ENCODE results near the gene CKS1B. TPM values are rescaled to one million over a fixed set of nuclear protein-coding genes. Genes with fewer than 3 reads are reported as not detected.
A peak's percentile ranks its signal among the peaks of the same experiment; 100 is the strongest.

CKS1B gene
- total RNA-seq, 2 donors from 2014 or later: 145 to 229 TPM

DNA sequence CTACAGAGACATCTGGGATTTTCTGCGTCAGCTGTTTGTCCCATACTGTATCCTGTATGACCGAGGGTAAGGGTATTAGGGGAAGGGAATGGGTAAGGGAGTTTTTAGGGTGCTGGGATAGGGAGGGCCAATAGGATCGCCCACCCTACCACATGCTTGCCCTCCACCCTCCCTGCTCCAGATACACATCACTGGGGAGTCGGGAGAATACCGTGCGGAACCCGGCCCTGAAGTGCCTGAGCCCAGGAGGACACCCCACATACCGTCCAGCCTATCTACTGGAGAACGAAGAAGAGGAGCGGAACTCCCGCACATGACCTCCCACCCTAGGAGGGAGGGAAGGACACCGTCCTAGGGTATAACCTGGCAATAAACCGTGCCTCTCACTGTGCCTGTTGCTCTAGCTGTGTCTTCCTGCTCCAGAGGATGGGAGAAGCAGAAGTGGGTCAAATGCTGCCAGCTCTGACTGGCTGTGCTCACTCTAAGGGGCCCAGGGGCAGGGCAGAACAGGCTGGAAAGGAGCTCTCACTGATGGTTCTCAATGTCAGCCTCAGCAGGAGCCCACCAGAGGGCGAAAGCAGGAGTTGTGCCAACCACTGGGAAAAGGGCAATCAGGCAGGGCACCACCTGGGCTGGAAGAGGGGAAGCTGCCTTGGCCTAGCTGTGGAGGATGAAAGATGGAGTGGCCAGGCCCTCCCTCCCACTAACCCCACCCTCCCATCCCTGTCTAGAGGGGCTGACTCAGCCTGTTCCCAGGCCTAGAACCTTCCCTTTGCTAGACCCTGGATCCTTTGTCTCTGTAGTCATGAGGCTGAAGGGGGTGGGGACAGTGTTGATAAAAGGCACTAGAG lies 18.5 kb downstream of the CKS1B start:
- DNase-seq: peak; percentile 73
- no peaks in the 10 kb centered on the region for H3K9me3 Mint-ChIP-seq
- peaks cover 23% of the 10 kb centered on the region for H3K36me3 Mint-ChIP-seq (ENCODE audit: low read depth)
- H3K27me3 Mint-ChIP-seq (ENCODE audit: insufficient read depth): peaks cover 3% of the 10 kb centered on the region
- Histone ChIP-seq H3K27me3 (ENCODE audit: control insufficient read depth, insufficient read depth, low read length, poor library complexity, severe bottlenecking) (no peaks in the 10 kb centered on the region), H3K27ac (ENCODE audit: low read depth, low read length) (peak overlapping the region; percentile 18), H3K9ac (ENCODE audit: extremely low read depth, low read length, poor library complexity, severe bottlenecking) (no peak overlapping the region), H3K4me3 (ENCODE audit: low read length) (no peak overlapping the region), H3K36me3 (ENCODE audit: control insufficient read depth, insufficient read depth, low read length) (peaks cover 25% of the 10 kb centered on the region), H3K9me3 (ENCODE audit: control insufficient read depth, low read length) (no peaks in the 10 kb centered on the region), H3K4me1 (ENCODE audit: control insufficient read depth, insufficient read depth, low read length) (no peaks in the 10 kb centered on the region)
- TF ChIP-seq, protein P1, sequence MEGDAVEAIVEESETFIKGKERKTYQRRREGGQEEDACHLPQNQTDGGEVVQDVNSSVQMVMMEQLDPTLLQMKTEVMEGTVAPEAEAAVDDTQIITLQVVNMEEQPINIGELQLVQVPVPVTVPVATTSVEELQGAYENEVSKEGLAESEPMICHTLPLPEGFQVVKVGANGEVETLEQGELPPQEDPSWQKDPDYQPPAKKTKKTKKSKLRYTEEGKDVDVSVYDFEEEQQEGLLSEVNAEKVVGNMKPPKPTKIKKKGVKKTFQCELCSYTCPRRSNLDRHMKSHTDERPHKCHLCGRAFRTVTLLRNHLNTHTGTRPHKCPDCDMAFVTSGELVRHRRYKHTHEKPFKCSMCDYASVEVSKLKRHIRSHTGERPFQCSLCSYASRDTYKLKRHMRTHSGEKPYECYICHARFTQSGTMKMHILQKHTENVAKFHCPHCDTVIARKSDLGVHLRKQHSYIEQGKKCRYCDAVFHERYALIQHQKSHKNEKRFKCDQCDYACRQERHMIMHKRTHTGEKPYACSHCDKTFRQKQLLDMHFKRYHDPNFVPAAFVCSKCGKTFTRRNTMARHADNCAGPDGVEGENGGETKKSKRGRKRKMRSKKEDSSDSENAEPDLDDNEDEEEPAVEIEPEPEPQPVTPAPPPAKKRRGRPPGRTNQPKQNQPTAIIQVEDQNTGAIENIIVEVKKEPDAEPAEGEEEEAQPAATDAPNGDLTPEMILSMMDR (conservative IDR thresholded peaks at IDR 0.05): peak; percentile 59
- no peak overlapping the region for H3K27ac Mint-ChIP-seq
- 94 to 97% methylated on average over 6 to 14 of the region's 14 CpGs for WGBS, 2 experiments (ENCODE audit: insufficient coverage in 1 of 2, insufficient read length in 1 of 2)
- H3K4me1 Mint-ChIP-seq: peaks cover 4% of the 10 kb centered on the region
- H3K4me3 Mint-ChIP-seq: no peak overlapping the region

DNA sequence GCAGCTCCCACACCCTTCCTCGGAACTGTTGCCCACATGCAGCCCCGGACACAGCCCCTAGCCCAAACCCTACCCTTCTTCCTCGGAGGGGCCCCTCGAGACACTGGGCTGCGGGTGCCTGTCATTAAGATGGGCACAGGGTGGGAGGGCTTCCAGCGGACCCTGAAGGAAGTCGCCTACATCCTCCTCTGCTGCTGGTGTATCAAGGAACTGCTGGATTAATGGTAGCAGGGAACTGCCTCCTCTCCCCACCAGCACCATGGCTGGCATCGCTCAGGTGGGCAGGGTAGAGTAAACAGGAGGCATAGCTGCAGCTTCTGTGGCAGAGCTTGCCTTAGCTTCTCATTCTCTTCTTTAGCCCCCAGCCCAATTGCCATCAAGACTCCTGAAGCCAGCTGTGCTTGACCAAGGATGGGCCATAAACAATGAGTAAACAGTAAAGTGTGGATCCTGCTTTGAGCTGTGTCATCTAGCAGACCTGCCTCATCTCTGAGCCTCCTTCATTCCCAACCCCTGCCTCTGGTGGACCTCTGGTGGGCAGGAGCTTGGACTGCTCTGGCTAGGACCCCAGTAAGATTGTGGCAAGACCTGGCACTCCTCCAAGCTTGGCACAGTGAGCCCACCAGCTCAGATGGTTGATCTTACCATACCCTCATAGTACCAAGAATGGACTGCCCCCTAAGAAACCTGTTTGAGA lies 19.2 kb downstream of the CKS1B start, which contains the start of gene LENEP:
Gene LENEP (plus strand): TSS at position 15 of the 697 bp plus-strand sequence. CDS start 22 bp downstream, at position 37.
- WGBS, 2 experiments (ENCODE audit: insufficient coverage in 1 of 2, insufficient read length in 1 of 2): 90 to 100% methylated on average over 5 to 8 of the region's 8 CpGs
- no peak for DNase-seq
- H3K9ac ChIP-seq (ENCODE audit: extremely low read depth, low read length, poor library complexity, severe bottlenecking): no peak within 1 kb of the TSS
- no peak within 1 kb of the TSS for H3K4me3 ChIP-seq (ENCODE audit: low read length)
- H3K4me1 ChIP-seq (ENCODE audit: control insufficient read depth, insufficient read depth, low read length): no peaks in the 10 kb centered on the region
- Mint-ChIP-seq H3K27me3 (ENCODE audit: insufficient read depth) (peaks cover 3% of the 10 kb centered on the region), H3K9me3 (no peaks in the 10 kb centered on the region), H3K4me3 (no peak within 1 kb of the TSS), H3K36me3 (ENCODE audit: low read depth) (peaks cover 16% of the 10 kb centered on the region), H3K27ac (peak within 1 kb of the TSS; percentile 33), H3K4me1 (peaks cover 5% of the 10 kb centered on the region)
- peak within 1 kb of the TSS; percentile 18 for H3K27ac ChIP-seq (ENCODE audit: low read depth, low read length)
- peaks cover 18% of the 10 kb centered on the region for H3K36me3 ChIP-seq (ENCODE audit: control insufficient read depth, insufficient read depth, low read length)
- no peaks in the 10 kb centered on the region for H3K9me3 ChIP-seq (ENCODE audit: control insufficient read depth, low read length)
- TF ChIP-seq, protein P1 (conservative IDR thresholded peaks at IDR 0.05): no peak
- no peaks in the 10 kb centered on the region for H3K27me3 ChIP-seq (ENCODE audit: control insufficient read depth, insufficient read depth, low read length, poor library complexity, severe bottlenecking)

DNA sequence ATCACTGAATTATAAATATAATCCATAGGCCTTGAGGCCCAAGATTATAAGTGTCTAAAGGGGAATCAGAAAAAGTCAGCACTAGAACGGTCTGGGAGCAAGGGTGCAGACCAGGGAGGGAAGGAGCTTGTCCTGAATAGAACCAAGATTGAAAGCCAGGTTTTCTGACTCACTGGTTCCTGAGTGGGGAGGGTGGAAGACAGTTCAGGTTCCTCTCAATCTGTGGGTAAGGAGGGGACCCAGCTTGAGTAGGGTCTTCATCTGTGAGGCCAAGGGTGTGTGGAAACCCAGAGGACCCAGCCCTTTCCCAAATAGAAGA lies 19.7 kb downstream of the CKS1B start:
- Mint-ChIP-seq H3K36me3 (ENCODE audit: low read depth) (peaks cover 12% of the 10 kb centered on the region), H3K4me1 (peaks cover 7% of the 10 kb centered on the region), H3K27me3 (ENCODE audit: insufficient read depth) (peaks cover 6% of the 10 kb centered on the region), H3K27ac (peak overlapping the region; percentile 33), H3K4me3 (no peak overlapping the region), H3K9me3 (no peaks in the 10 kb centered on the region)
- Histone ChIP-seq H3K27ac (ENCODE audit: low read depth, low read length) (no peak overlapping the region), H3K27me3 (ENCODE audit: control insufficient read depth, insufficient read depth, low read length, poor library complexity, severe bottlenecking) (no peaks in the 10 kb centered on the region), H3K9ac (ENCODE audit: extremely low read depth, low read length, poor library complexity, severe bottlenecking) (no peak overlapping the region), H3K9me3 (ENCODE audit: control insufficient read depth, low read length) (no peaks in the 10 kb centered on the region), H3K4me1 (ENCODE audit: control insufficient read depth, insufficient read depth, low read length) (no peaks in the 10 kb centered on the region), H3K36me3 (ENCODE audit: control insufficient read depth, insufficient read depth, low read length) (peaks cover 13% of the 10 kb centered on the region), H3K4me3 (ENCODE audit: low read length) (no peak overlapping the region)
- DNase-seq: no peak
- TF ChIP-seq, protein P1 (conservative IDR thresholded peaks at IDR 0.05): no peak
- 82 to 92% methylated on average over 1 of the region's 1 CpG for WGBS, 2 experiments (ENCODE audit: insufficient coverage in 1 of 2, insufficient read length in 1 of 2)

Data from endodermal cell (in vitro differentiated cells).